Activated CD4-positive, alpha-beta T cell treated with anti-CD3 and anti-CD28 coated beads, Interleukin-2, amount 10 ng/mL, durations not matched to agents 24 days and 14 days (primary cell): ENCODE data around the gene TTLL10. TPM values are rescaled to one million over a fixed set of nuclear protein-coding genes. Genes with fewer than 3 reads are reported as not detected.

ENCODE experiments used
- DNase-seq: peaks from one replicate; pipeline ENCODE4 v3.0.0; 2022
- H3K27ac Mint-ChIP-seq: one replicate; pipeline ENCODE4 v1.8.0; 2022; ENCODE audit warnings: mild to moderate bottlenecking, mixed read lengths
- H3K27me3 Mint-ChIP-seq: one replicate; pipeline ENCODE4 v1.8.0; 2022; ENCODE audit warnings: mixed read lengths
- H3K36me3 Mint-ChIP-seq: one replicate; pipeline ENCODE4 v1.8.0; 2022; ENCODE audit warnings: low read depth, mild to moderate bottlenecking, mixed read lengths
- H3K4me1 Mint-ChIP-seq: one replicate; pipeline ENCODE4 v1.8.0; 2021; ENCODE audit warnings: mixed read lengths
- H3K4me3 Mint-ChIP-seq: one replicate; pipeline ENCODE4 v1.8.0; 2022; ENCODE audit warnings: mild to moderate bottlenecking, moderate library complexity, mixed read lengths
- H3K9me3 Mint-ChIP-seq: one replicate; pipeline ENCODE4 v1.8.0; 2021; ENCODE audit warnings: mixed read lengths
- intact Hi-C: fragments of 100-400 bp; cut with micrococcal nuclease; formaldehyde crosslinking; loops from one replicate; pipeline ENCODE4 v1.15.1; 2023
- total RNA-seq: library from RNA; stranded (reverse); gene quantifications from 2 replicates; pipeline ENCODE4 v1.2.3, GENCODE V29; 2022

Gene TTLL10
- total RNA-seq, 1 donor from 2014 or later = not detected

- intact Hi-C loops = no loop called here
- H3K4me1 Mint-ChIP-seq = peaks cover 4% of the 10 kb centered on the region
- no peaks in the 10 kb centered on the region for H3K9me3 Mint-ChIP-seq
- peaks cover 12% of the 10 kb centered on the region for H3K27me3 Mint-ChIP-seq
- no peak overlapping the region for H3K27ac Mint-ChIP-seq
- no peak overlapping the region for H3K4me3 Mint-ChIP-seq
- no peak for DNase-seq
- no peaks in the 10 kb centered on the region for H3K36me3 Mint-ChIP-seq
Measured at GRCh38 chr1:1177452-1178206, 3.9 kb downstream of the TTLL10 start.

- Mint-ChIP-seq H3K4me3 (no peak overlapping the region), H3K27ac (no peak overlapping the region), H3K27me3 (peaks cover 14% of the 10 kb centered on the region), H3K9me3 (no peaks in the 10 kb centered on the region), H3K36me3 (no peaks in the 10 kb centered on the region), H3K4me1 (peaks cover 4% of the 10 kb centered on the region)
- intact Hi-C loops = no loop called here
- DNase-seq = no peak
Measured at GRCh38 chr1:1178794-1179331, 5.2 kb downstream of the TTLL10 start.

GRCh38 chr1:1179346-1179982 is 5.8 kb downstream of the TTLL10 start:
- Mint-ChIP-seq H3K27ac (no peak overlapping the region), H3K27me3 (peaks cover 12% of the 10 kb centered on the region), H3K36me3 (no peaks in the 10 kb centered on the region), H3K9me3 (no peaks in the 10 kb centered on the region), H3K4me3 (no peak overlapping the region), H3K4me1 (peaks cover 4% of the 10 kb centered on the region)
- intact Hi-C loops = no loop called here
- DNase-seq = no peak

- H3K27me3 Mint-ChIP-seq = peaks cover 11% of the 10 kb centered on the region
- no peak for DNase-seq
- no peak overlapping the region for H3K4me3 Mint-ChIP-seq
- intact Hi-C loops = no loop called here
- H3K4me1 Mint-ChIP-seq = peaks cover 4% of the 10 kb centered on the region
- H3K9me3 Mint-ChIP-seq = no peaks in the 10 kb centered on the region
- H3K27ac Mint-ChIP-seq = no peak overlapping the region
- H3K36me3 Mint-ChIP-seq = no peaks in the 10 kb centered on the region
Measured at GRCh38 chr1:1179983-1180861, 6.5 kb downstream of the TTLL10 start.

GRCh38 chr1:1181129-1181937 is 7.7 kb downstream of the TTLL10 start:
- intact Hi-C loops = no loop called here
- Mint-ChIP-seq H3K9me3 (no peaks in the 10 kb centered on the region), H3K27ac (no peak overlapping the region), H3K27me3 (peaks cover 6% of the 10 kb centered on the region), H3K36me3 (no peaks in the 10 kb centered on the region), H3K4me3 (no peak overlapping the region), H3K4me1 (peaks cover 4% of the 10 kb centered on the region)
- no peak for DNase-seq

- Mint-ChIP-seq H3K9me3 (no peaks in the 10 kb centered on the region), H3K4me3 (no peak overlapping the region), H3K36me3 (no peaks in the 10 kb centered on the region), H3K27me3 (peaks cover 3% of the 10 kb centered on the region), H3K27ac (no peak overlapping the region), H3K4me1 (peaks cover under 1% of the 10 kb centered on the region)
- intact Hi-C loops = no loop called here
- no peak for DNase-seq
Measured at GRCh38 chr1:1181938-1182410, 8.3 kb downstream of the TTLL10 start.

GRCh38 chr1:1182491-1183220 is 9.0 kb downstream of the TTLL10 start:
- intact Hi-C loops = no loop called here
- Mint-ChIP-seq H3K27ac (no peak overlapping the region), H3K27me3 (peaks cover 2% of the 10 kb centered on the region), H3K9me3 (no peaks in the 10 kb centered on the region), H3K36me3 (no peaks in the 10 kb centered on the region), H3K4me1 (no peaks in the 10 kb centered on the region), H3K4me3 (no peak overlapping the region)
- no peak for DNase-seq

- Mint-ChIP-seq H3K27me3 (peaks cover 5% of the 10 kb centered on the region), H3K9me3 (no peaks in the 10 kb centered on the region), H3K36me3 (no peaks in the 10 kb centered on the region), H3K4me3 (no peak overlapping the region), H3K4me1 (no peaks in the 10 kb centered on the region), H3K27ac (no peak overlapping the region)
- intact Hi-C loops = no loop called here
- DNase-seq = no peak
Measured at GRCh38 chr1:1183221-1183747, 9.6 kb downstream of the TTLL10 start.

- H3K36me3 Mint-ChIP-seq = no peaks in the 10 kb centered on the region
- H3K27me3 Mint-ChIP-seq = peaks cover 11% of the 10 kb centered on the region
- no peaks in the 10 kb centered on the region for H3K9me3 Mint-ChIP-seq
- no peak overlapping the region for H3K4me3 Mint-ChIP-seq
- no peak for DNase-seq
- intact Hi-C loops = no loop called here
- no peak overlapping the region for H3K27ac Mint-ChIP-seq
- H3K4me1 Mint-ChIP-seq = no peaks in the 10 kb centered on the region
Measured at GRCh38 chr1:1183833-1184775, 10.4 kb downstream of the TTLL10 start.

- no peak for DNase-seq
- intact Hi-C loops = no loop called here
- no peaks in the 10 kb centered on the region for H3K4me1 Mint-ChIP-seq
- no peak overlapping the region for H3K4me3 Mint-ChIP-seq
- H3K9me3 Mint-ChIP-seq = no peaks in the 10 kb centered on the region
- no peaks in the 10 kb centered on the region for H3K36me3 Mint-ChIP-seq
- peaks cover 16% of the 10 kb centered on the region for H3K27me3 Mint-ChIP-seq
- no peak overlapping the region for H3K27ac Mint-ChIP-seq
Measured at GRCh38 chr1:1185101-1185765, 11.6 kb downstream of the TTLL10 start.

- H3K36me3 Mint-ChIP-seq = peaks cover 7% of the 10 kb centered on the region
- H3K9me3 Mint-ChIP-seq = peaks cover 7% of the 10 kb centered on the region
- intact Hi-C loops = no loop called here
- DNase-seq = no peak
- no peak overlapping the region for H3K4me3 Mint-ChIP-seq
- peaks cover 19% of the 10 kb centered on the region for H3K27me3 Mint-ChIP-seq
- no peak overlapping the region for H3K27ac Mint-ChIP-seq
- H3K4me1 Mint-ChIP-seq = peaks cover 2% of the 10 kb centered on the region
Measured at GRCh38 chr1:1187938-1188337, 14.3 kb downstream of the TTLL10 start.
